ENCODE data around the gene NLRP12.

- no peak for TF ChIP-seq ZNF384 (IDR thresholded peaks at IDR 0.05; ENCODE audit: borderline replicate concordance, low read depth, low read length)
- TF ChIP-seq GABPA (IDR thresholded peaks at IDR 0.05; ENCODE audit: low read depth): no peak
- TF ChIP-seq, protein P1, sequence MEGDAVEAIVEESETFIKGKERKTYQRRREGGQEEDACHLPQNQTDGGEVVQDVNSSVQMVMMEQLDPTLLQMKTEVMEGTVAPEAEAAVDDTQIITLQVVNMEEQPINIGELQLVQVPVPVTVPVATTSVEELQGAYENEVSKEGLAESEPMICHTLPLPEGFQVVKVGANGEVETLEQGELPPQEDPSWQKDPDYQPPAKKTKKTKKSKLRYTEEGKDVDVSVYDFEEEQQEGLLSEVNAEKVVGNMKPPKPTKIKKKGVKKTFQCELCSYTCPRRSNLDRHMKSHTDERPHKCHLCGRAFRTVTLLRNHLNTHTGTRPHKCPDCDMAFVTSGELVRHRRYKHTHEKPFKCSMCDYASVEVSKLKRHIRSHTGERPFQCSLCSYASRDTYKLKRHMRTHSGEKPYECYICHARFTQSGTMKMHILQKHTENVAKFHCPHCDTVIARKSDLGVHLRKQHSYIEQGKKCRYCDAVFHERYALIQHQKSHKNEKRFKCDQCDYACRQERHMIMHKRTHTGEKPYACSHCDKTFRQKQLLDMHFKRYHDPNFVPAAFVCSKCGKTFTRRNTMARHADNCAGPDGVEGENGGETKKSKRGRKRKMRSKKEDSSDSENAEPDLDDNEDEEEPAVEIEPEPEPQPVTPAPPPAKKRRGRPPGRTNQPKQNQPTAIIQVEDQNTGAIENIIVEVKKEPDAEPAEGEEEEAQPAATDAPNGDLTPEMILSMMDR (IDR thresholded peaks at IDR 0.05 in 2 of 3, conservative IDR thresholded peaks at IDR 0.05 in 1 of 3; ENCODE audit: control insufficient read depth in 2 of 3, extremely low read depth in 1 of 3, insufficient read depth in 1 of 3, low read depth in 3 of 3, low read length in 3 of 3): no peak
- no peak for TF ChIP-seq POLR2AphosphoS5 (IDR thresholded peaks at IDR 0.05; ENCODE audit: low read length)
- TF ChIP-seq MTA2 (IDR thresholded peaks at IDR 0.05; ENCODE audit: low read depth): no peak
- TF ChIP-seq POLR2A (IDR thresholded peaks at IDR 0.05; ENCODE audit: low read depth, low read length): no peak
Observed at GRCh38 chr19:53810891-53811290, 13.2 kb downstream of the NLRP12 start.

Data from GM12878 (cell line).